ENCODE data around the gene ARFIP2.
A peak's percentile ranks its signal among the peaks of the same experiment; 100 is the strongest.
"Not testable (repeated sequence)": the region's sequence is repeated elsewhere in the genome, so short reads cannot be mapped to it uniquely, and the experiment has no call there.

The ARFIP2 gene

GRCh38 chr11:6481012-6481923, at the start of gene ARFIP2, which contains the start of gene TIMM10B:
Gene ARFIP2 (minus strand): TSS chr11:6481331. CDS start chr11:6480421, 910 bp downstream.
Gene TIMM10B (plus strand): TSS chr11:6481501. CDS start chr11:6481517, 16 bp downstream.
- DNase-seq: peak; percentile 95

- no peak for DNase-seq
These were observed 49.7 kb upstream of the ARFIP2 start for GRCh38 chr11:6530848-6531247.

GRCh38 chr11:6529266-6529665, 48.1 kb upstream of the ARFIP2 start:
- DNase-seq: no peak

GRCh38 chr11:6526411-6527135, 45.4 kb upstream of the ARFIP2 start:
- DNase-seq: no peak

- DNase-seq: no peak
These were observed 42.1 kb upstream of the ARFIP2 start for GRCh38 chr11:6523253-6523652.

GRCh38 chr11:6521946-6522345, 40.8 kb upstream of the ARFIP2 start:
- DNase-seq: not testable (repeated sequence)

- DNase-seq: no peak
These were observed 39.1 kb upstream of the ARFIP2 start for GRCh38 chr11:6520265-6520664.

GRCh38 chr11:6516865-6517264, 35.7 kb upstream of the ARFIP2 start:
- DNase-seq: no peak

GRCh38 chr11:6505577-6506240, 24.6 kb upstream of the ARFIP2 start:
- no peak for DNase-seq

GRCh38 chr11:6504166-6504565, 23.0 kb upstream of the ARFIP2 start:
- no peak for DNase-seq

GRCh38 chr11:6502382-6502781, 21.3 kb upstream of the ARFIP2 start:
- no peak for DNase-seq

- no peak for DNase-seq
These were observed 17.4 kb upstream of the ARFIP2 start for GRCh38 chr11:6498544-6498943.

- DNase-seq: no peak
These were observed 17.0 kb upstream of the ARFIP2 start for GRCh38 chr11:6498121-6498520.

- no peak for DNase-seq
These were observed 16.1 kb upstream of the ARFIP2 start, which contains the start of gene DNHD1 for GRCh38 chr11:6497069-6497839. Gene DNHD1 (plus strand): TSS chr11:6497280. CDS start chr11:6498216, 936 bp downstream.

- no peak for DNase-seq
These were observed 8.2 kb upstream of the ARFIP2 start for GRCh38 chr11:6489306-6489705.

- no peak for DNase-seq
These were observed 7.7 kb upstream of the ARFIP2 start for GRCh38 chr11:6488821-6489220.

- DNase-seq: no peak
These were observed 7.2 kb upstream of the ARFIP2 start for GRCh38 chr11:6488342-6488741.

- no peak for DNase-seq
These were observed 5.8 kb upstream of the ARFIP2 start for GRCh38 chr11:6486938-6487337.

- DNase-seq: no peak
These were observed 5.1 kb upstream of the ARFIP2 start for GRCh38 chr11:6486256-6486655.

- DNase-seq: no peak
These were observed 4.5 kb upstream of the ARFIP2 start for GRCh38 chr11:6485661-6486060.

GRCh38 chr11:6483015-6483414, 1.9 kb upstream of the ARFIP2 start:
- DNase-seq: no peak

GRCh38 chr11:6482441-6482840, 1.3 kb upstream of the ARFIP2 start:
- no peak for DNase-seq

- no peak for DNase-seq
These were observed 769 bp upstream of the ARFIP2 start for GRCh38 chr11:6481924-6482275.
